Panc1 (cell line): ENCODE data around the gene HTR2C. TPM values are rescaled to one million over a fixed set of nuclear protein-coding genes. Genes with fewer than 3 reads are reported as not detected.
A peak's percentile ranks its signal among the peaks of the same experiment; 100 is the strongest.

Source experiments
- ATAC-seq: fragments of 200-7000 bp; cut with Tn5 transposase; 2 replicates; pipeline ENCODE4 v1.9.1; 2020; ENCODE audit warnings: mild to moderate bottlenecking, moderate library complexity
- BruUV-seq: library from RNA; stranded (reverse); fragments of 400-500 nt; replicated peaks from 2 replicates; lab custom pipeline; 2021; lab: Mats Ljungman, UMichigan
- CTCF ChIA-PET: fragments of 300-600 bp; sonication (Branson Sonifier 250); formaldehyde crosslinking; loops from one replicate; lab custom pipeline; 2022; ENCODE audit warnings: antibody characterized with exemption; lab: Charles Lee
- POLR2A ChIA-PET: fragments of 300-600 bp; sonication (Branson Sonifier 250); formaldehyde crosslinking; loops from one replicate; lab custom pipeline; 2022; ENCODE audit warnings: antibody characterized with exemption; lab: Charles Lee
- DNase-seq: peaks from one replicate; pipeline ENCODE4 v3.0.0-alpha.2; 2010; ENCODE audit warnings: low read depth, low spot score
- H3K27ac ChIP-seq: 2 replicates; pipeline ENCODE4 v1.5.1; 2011; ENCODE audit warnings: mild to moderate bottlenecking, low read length, inconsistent platforms
- H3K27me3 ChIP-seq: fragments of 200-500 bp; sonication (Bioruptor generic); 2 replicates; pipeline ENCODE4 v1.6.0; 2014; ENCODE audit warnings: low read length, inconsistent platforms; ENCODE audit not compliant: control insufficient read depth, insufficient read depth
- H3K36me3 ChIP-seq: fragments of 200-500 bp; sonication (Bioruptor generic); 2 replicates; pipeline ENCODE4 v1.5.1; 2014; ENCODE audit warnings: inconsistent platforms, mild to moderate bottlenecking, low read length, moderate library complexity; ENCODE audit not compliant: control insufficient read depth, insufficient read depth
- H3K4me1 ChIP-seq: 2 replicates; pipeline ENCODE4 v1.5.1; 2011; ENCODE audit warnings: inconsistent platforms, mild to moderate bottlenecking, low read length, moderate library complexity; ENCODE audit not compliant: control insufficient read depth, insufficient read depth
- H3K4me3 ChIP-seq, 2 experiments: 2 replicates each; pipeline ENCODE4 v1.5.1; 2011 to 2012; ENCODE audit warnings: low read depth in 2 of 2, low read length in 2 of 2, mild to moderate bottlenecking in 2 of 2, inconsistent platforms in 1 of 2, moderate library complexity in 1 of 2
- H3K9me3 ChIP-seq: fragments of 200-500 bp; sonication (Bioruptor generic); 2 replicates; pipeline ENCODE4 v1.5.1; 2014; ENCODE audit warnings: low read depth, mild to moderate bottlenecking, inconsistent platforms, low read length, moderate library complexity; ENCODE audit not compliant: control insufficient read depth, insufficient read depth
- CTCF ChIP-seq: fragments of 450-650 bp; IDR thresholded peaks from 2 replicates; pipeline ENCODE4 v1.5.1; 2017; ENCODE audit warnings: mild to moderate bottlenecking
- POLR2AphosphoS5 ChIP-seq: IDR thresholded peaks from 2 replicates; pipeline ENCODE4 v1.6.1; 2012; ENCODE audit warnings: mild to moderate bottlenecking, low read depth, low read length, moderate library complexity
- REST ChIP-seq, 2 experiments: IDR thresholded peaks; 2 replicates each; pipeline ENCODE4 v1.6.1; 2011 to 2012; ENCODE audit warnings: low read depth in 2 of 2, control low read depth in 1 of 2, low read length in 1 of 2, mild to moderate bottlenecking in 1 of 2, moderate library complexity in 1 of 2; ENCODE audit not compliant: insufficient read depth in 1 of 2
- SIN3A ChIP-seq: IDR thresholded peaks from 2 replicates; pipeline ENCODE4 v1.6.1; 2012; ENCODE audit warnings: low read depth, mild to moderate bottlenecking, low read length, moderate library complexity, borderline replicate concordance; ENCODE audit not compliant: insufficient read depth
- TCF7L2 ChIP-seq: IDR thresholded peaks from 2 replicates; pipeline ENCODE4 v1.6.1; 2011; ENCODE audit warnings: mild to moderate bottlenecking, low read depth, low read length, inconsistent platforms
- in situ Hi-C: cut with HindIII; loops from 2 replicates; pipeline ENCODE4 v1.10.0; 2016; ENCODE audit warnings: low sequenced_read_pairs, low pct_unique_long_range_greater_than_20kb
- intact Hi-C: fragments of 100-400 bp; cut with micrococcal nuclease; formaldehyde crosslinking; loops from one replicate; pipeline ENCODE4 v1.10.0; 2022; ENCODE audit not compliant: unreplicated experiment
- total RNA-seq: library from RNA; stranded (reverse); gene quantifications from one replicate; pipeline ENCODE4 v1.2.1, GENCODE V29; 2021; ENCODE audit not compliant: unreplicated experiment

HTR2C gene
- total RNA-seq, 1 experiment from 2014 or later = not detected

- peak overlapping the region in 1 of 2 experiments; percentile 25; a peak in 2 of 4 replicates for H3K4me3 ChIP-seq
These were observed 2.2 kb upstream of the HTR2C start for GRCh38 chrX:114581528-114582263.

GRCh38 chrX:114582264-114582632 lies 1.6 kb upstream of the HTR2C start:
- Histone ChIP-seq H3K4me3 (no peak overlapping the region), H3K4me1 (no peaks in the 10 kb centered on the region), H3K27me3 (peaks cover 7% of the 10 kb centered on the region), H3K27ac (no peak overlapping the region), H3K36me3 (no peaks in the 10 kb centered on the region), H3K9me3 (no peaks in the 10 kb centered on the region)
- ChIA-PET POLR2A (no interaction called here), CTCF (no interaction called here)
- DNase-seq (no peak), ATAC-seq (no peak)
- intact Hi-C loops (no loop called here), in situ Hi-C loops (no loop called here)
- TF ChIP-seq TCF7L2 (no peak), CTCF (no peak), REST (IDR thresholded peaks at IDR 0.05; ENCODE audit: insufficient read depth in 1 of 2, low read depth in 2 of 2, low read length in 1 of 2) (no peak), POLR2AphosphoS5 (no peak), SIN3A (no peak)
- BruUV-seq = no TSS peak

More at GRCh38 chrX:114581528-114582263, 2.2 kb upstream of the HTR2C start:
- BruUV-seq = no TSS peak
- peak; percentile 45; the same call in 1 of the 2 replicates for ATAC-seq
- intact Hi-C loops (no loop called here), in situ Hi-C loops (no loop called here)
- no peak for DNase-seq
- no peaks in the 10 kb centered on the region for H3K9me3 ChIP-seq
- CTCF ChIA-PET = no interaction called here
- H3K27me3 ChIP-seq = peaks cover 7% of the 10 kb centered on the region
- no peak overlapping the region for H3K27ac ChIP-seq
- POLR2A ChIA-PET = no interaction called here
- no peaks in the 10 kb centered on the region for H3K36me3 ChIP-seq
- TF ChIP-seq TCF7L2 (no peak), SIN3A (no peak), CTCF (no peak), REST (IDR thresholded peaks at IDR 0.05; ENCODE audit: insufficient read depth in 1 of 2, low read depth in 2 of 2, low read length in 1 of 2) (no peak), POLR2AphosphoS5 (no peak)
- no peaks in the 10 kb centered on the region for H3K4me1 ChIP-seq
